Hepatocyte (in vitro differentiated cells): ENCODE data around the gene EIF4A2. TPM values are rescaled to one million over a fixed set of nuclear protein-coding genes. Genes with fewer than 3 reads are reported as not detected.
A peak's percentile ranks its signal among the peaks of the same experiment; 100 is the strongest.

Experiments
- DNase-seq: peaks from one replicate; pipeline ENCODE4 v3.0.0-alpha.2; 2016; ENCODE audit warnings: low spot score
- H2AFZ ChIP-seq: fragments of 200-600 bp; sonication (generic); 2 replicates; pipeline ENCODE4 v1.6.0; 2016; ENCODE audit warnings: antibody characterized with exemption, mild to moderate bottlenecking
- H3K27ac ChIP-seq: fragments of 200-600 bp; sonication (generic); 2 replicates; pipeline ENCODE4 v1.5.1; 2016; ENCODE audit warnings: mild to moderate bottlenecking
- H3K27me3 ChIP-seq: fragments of 200-600 bp; sonication (generic); 2 replicates; pipeline ENCODE4 v1.6.1; 2016
- H3K36me3 ChIP-seq: fragments of 200-600 bp; sonication (generic); replicated peaks from 2 replicates; pipeline ENCODE4 v1.5.1; 2016; ENCODE audit warnings: low read depth; ENCODE audit not compliant: insufficient read depth
- H3K4me1 ChIP-seq: fragments of 200-600 bp; sonication (generic); 2 replicates; pipeline ENCODE4 v1.5.1; 2016; ENCODE audit warnings: mild to moderate bottlenecking, moderate library complexity; ENCODE audit not compliant: insufficient read depth
- H3K4me2 ChIP-seq: fragments of 200-600 bp; sonication (generic); 2 replicates; pipeline ENCODE4 v1.6.0; 2016
- H3K4me3 ChIP-seq: fragments of 200-600 bp; sonication (generic); 2 replicates; pipeline ENCODE4 v1.5.1; 2016; ENCODE audit warnings: mild to moderate bottlenecking
- H3K79me2 ChIP-seq: fragments of 200-600 bp; sonication (generic); 2 replicates; pipeline ENCODE4 v1.6.0; 2017; ENCODE audit warnings: mild to moderate bottlenecking
- H3K9me2 ChIP-seq: fragments of 200-600 bp; sonication (generic); replicated peaks from 2 replicates; pipeline ENCODE4 v1.6.0; 2017; ENCODE audit warnings: mild to moderate bottlenecking; ENCODE audit not compliant: insufficient read depth
- H3K9me3 ChIP-seq: fragments of 200-600 bp; sonication (generic); 2 replicates; pipeline ENCODE4 v1.5.1; 2016; ENCODE audit warnings: low read depth, mild to moderate bottlenecking
- H4K20me1 ChIP-seq: fragments of 200-600 bp; sonication (generic); 2 replicates; pipeline ENCODE4 v1.6.0; 2016; ENCODE audit warnings: mild to moderate bottlenecking; ENCODE audit not compliant: insufficient read depth, poor library complexity, severe bottlenecking
- CTCF ChIP-seq: fragments of 200-600 bp; sonication (generic); IDR thresholded peaks from 2 replicates; pipeline ENCODE4 v1.5.1; 2016; ENCODE audit warnings: antibody characterized with exemption, mild to moderate bottlenecking; ENCODE audit not compliant: poor library complexity
- EZH2 ChIP-seq: fragments of 200-600 bp; sonication (generic); IDR thresholded peaks from 2 replicates; pipeline ENCODE4 v1.6.1; 2016; ENCODE audit warnings: antibody characterized with exemption, mild to moderate bottlenecking, borderline replicate concordance
- EZH2phosphoT487 ChIP-seq: fragments of 200-600 bp; sonication (generic); IDR thresholded peaks from one replicate; pipeline ENCODE4 v1.6.1; 2018; ENCODE audit warnings: antibody characterized with exemption, mild to moderate bottlenecking, low read depth, moderate library complexity; ENCODE audit not compliant: unreplicated experiment, severe bottlenecking
- WGBS: methylation state at CpG from one replicate; pipeline ENCODE4 v1.1.6; 2016; ENCODE audit warnings: low lambda C conversion rate; ENCODE audit errors: missing lambda C conversion rate; 5-methylcytosine and 5-hydroxymethylcytosine counted together
- polyA plus RNA-seq: library from polyadenylated mRNA; unstranded; fragments of >200 nt; fragmentation: Nextera tagmentation; extraction: Ambion mirVana; gene quantifications from 2 replicates; pipeline ENCODE4 v1.2.1, GENCODE V29; 2016
- total RNA-seq: library from RNA; depleted of rRNA; stranded (reverse); fragments of >200 nt; gene quantifications from 2 replicates; pipeline ENCODE4 v1.2.3, GENCODE V29; 2014

Gene EIF4A2
- total and polyA plus RNA-seq, 2 experiments from 2014 or later, result 155 to 558 TPM

GRCh38 chr3:186788482-186789370 is 5.3 kb downstream of the EIF4A2 start:
- no peaks in the 10 kb centered on the region for H3K27me3 ChIP-seq
- H3K9me2 ChIP-seq, result no peaks in the 10 kb centered on the region
- 78% methylated on average over 13 of the region's 13 CpGs for WGBS
- H4K20me1 ChIP-seq, result peaks cover 63% of the 10 kb centered on the region
- H3K27ac ChIP-seq, result no peak overlapping the region
- no peaks in the 10 kb centered on the region for H3K9me3 ChIP-seq
- TF ChIP-seq CTCF (no peak), EZH2 (no peak), EZH2phosphoT487 (no peak)
- peak overlapping the region; percentile 94 for H3K4me2 ChIP-seq
- no peak overlapping the region for H2AFZ ChIP-seq
- H3K79me2 ChIP-seq, result peaks cover 46% of the 10 kb centered on the region
- peaks cover 28% of the 10 kb centered on the region for H3K36me3 ChIP-seq
- no peak for DNase-seq
- H3K4me1 ChIP-seq, result peaks cover 30% of the 10 kb centered on the region
- H3K4me3 ChIP-seq, result no peak overlapping the region

- 50% methylated on average over 4 of the region's 4 CpGs for WGBS
- peaks cover 36% of the 10 kb centered on the region for H3K79me2 ChIP-seq
- H4K20me1 ChIP-seq, result peaks cover 56% of the 10 kb centered on the region
- no peaks in the 10 kb centered on the region for H3K27me3 ChIP-seq
- no peak for DNase-seq
- peaks cover 24% of the 10 kb centered on the region for H3K36me3 ChIP-seq
- peak overlapping the region; percentile 38 for H3K27ac ChIP-seq
- H3K9me3 ChIP-seq, result no peaks in the 10 kb centered on the region
- no peak for TF ChIP-seq CTCF
- TF ChIP-seq EZH2, result no peak
- TF ChIP-seq EZH2phosphoT487, result no peak
- H3K4me1 ChIP-seq, result peaks cover 30% of the 10 kb centered on the region
- no peak overlapping the region for H3K4me2 ChIP-seq
- no peak overlapping the region for H3K4me3 ChIP-seq
- no peaks in the 10 kb centered on the region for H3K9me2 ChIP-seq
- H2AFZ ChIP-seq, result no peak overlapping the region
These were observed 6.3 kb downstream of the EIF4A2 start for GRCh38 chr3:186789554-186790260.

GRCh38 chr3:186790261-186790981 is 7.0 kb downstream of the EIF4A2 start:
- peaks cover 49% of the 10 kb centered on the region for H4K20me1 ChIP-seq
- WGBS, result 67% methylated on average over 8 of the region's 8 CpGs
- H3K27me3 ChIP-seq, result no peaks in the 10 kb centered on the region
- peak overlapping the region; percentile 38 for H3K27ac ChIP-seq
- DNase-seq, result no peak
- H3K4me3 ChIP-seq, result no peak overlapping the region
- H2AFZ ChIP-seq, result no peak overlapping the region
- peaks cover 17% of the 10 kb centered on the region for H3K36me3 ChIP-seq
- TF ChIP-seq EZH2 (no peak), CTCF (no peak), EZH2phosphoT487 (no peak)
- H3K4me2 ChIP-seq, result no peak overlapping the region
- H3K9me2 ChIP-seq, result no peaks in the 10 kb centered on the region
- H3K4me1 ChIP-seq, result peaks cover 26% of the 10 kb centered on the region
- H3K79me2 ChIP-seq, result peaks cover 29% of the 10 kb centered on the region
- H3K9me3 ChIP-seq, result no peaks in the 10 kb centered on the region
